Pancreas (tissue), 10 donors: ENCODE data around the gene ME3. TPM values are rescaled to one million over a fixed set of nuclear protein-coding genes. Genes with fewer than 3 reads are reported as not detected.
"Not testable (repeated sequence)": the region's sequence is repeated elsewhere in the genome, so short reads cannot be mapped to it uniquely, and the experiment has no call there.

Source experiments
- ATAC-seq, 4 donors: fragments of 200-7000 bp; cut with Tn5 transposase; one replicate each; pipeline versions ENCODE4 v1.8.0 to v1.9.1; 2020; ENCODE audit warnings: mild to moderate bottlenecking in 4 of 4, moderate library complexity in 4 of 4
- DNase-seq, 6 donors: peaks; one replicate each; pipeline ENCODE4 v3.0.0-alpha.2; 2020
- FAIRE-seq: peaks from 2 replicates; lab custom pipeline; 2012; peaks lifted over from hg19 to GRCh38; lab: Jason Lieb, UNC
- H3K27ac ChIP-seq, 4 donors: fragments of 200-600 bp; sonication (generic); 1 replicate in 3 of 4; 2 replicates in 1 of 4; pipeline versions ENCODE4 v1.5.0 to v1.8.0; 2020
- H3K27me3 ChIP-seq, 4 donors: fragments of 200-600 bp; one replicate each; pipeline ENCODE4 v1.8.0; 2021
- H3K36me3 ChIP-seq, 3 donors: fragments of 200-600 bp; sonication (generic) in 1 of 3; one replicate each; pipeline versions ENCODE4 v1.5.0 to v1.8.0; 2020 to 2021
- H3K4me1 ChIP-seq, 3 donors: fragments of 200-600 bp; one replicate each; pipeline ENCODE4 v1.8.0; 2021
- H3K4me3 ChIP-seq, 4 donors: fragments of 200-600 bp; sonication (generic) in 2 of 4; one replicate each; pipeline versions ENCODE4 v1.5.0 to v1.8.0; 2020 to 2021
- H3K9me3 ChIP-seq, 4 donors: fragments of 200-600 bp; one replicate each; pipeline ENCODE4 v1.8.0; 2021
- CTCF ChIP-seq, 4 donors: fragments of 200-600 bp; sonication (generic) in 3 of 4; IDR thresholded peaks; one replicate each; pipeline versions ENCODE4 v1.5.0 to v1.8.0; 2021; ENCODE audit warnings: antibody characterized with exemption in 4 of 4
- whole genome bisulfite sequencing, 2 donors: extraction: QIAGEN DNeasy Blood & Tissue Kit; methylation state at CpG; one replicate each; pipeline ENCODE4 v1.1.7; 2013; 5-methylcytosine and 5-hydroxymethylcytosine counted together
- intact Hi-C, 3 donors: fragments of 100-400 bp; cut with DNase I; formaldehyde crosslinking; loops; one replicate each; pipeline versions ENCODE4 v1.11.1 to v1.14.2; 2022
- polyA plus RNA-seq, 2 donors: library from polyadenylated mRNA; stranded (reverse); fragments of 200-250 nt; gene quantifications; one replicate each; pipeline ENCODE4 v1.2.3, GENCODE V29; 2013
- total RNA-seq, 6 donors: library from RNA; stranded (reverse); fragmentation: NEBNext Ultra II Directional in 4 of 6; extraction: Animal tissue kit (Norgen Biotek cat#: 25700) in 4 of 6; gene quantifications; one replicate each; pipeline versions ENCODE4 v1.2.1 to v1.2.4, GENCODE V29; 2021 to 2023
- donor health status: healthy with polysubstance abuse.
- donor health status: DM: no; HTN: no; CAD: no; lungs with moderate emphysema.
- donor health status: DM: no; HTN: no; CAD: no.
- donor health status: control.
- donor health status: control.
- donor health status: Bipolar disorder and iron deficiency.
- donor health status: DM: yes; HTN: yes; CAD: no.
- donor health status: DM: no; HTN: no; CAD: no.
- donor health status: DM: no; HTN: no; CAD: no.
- donor health status: DM: yes; HTN: yes; CAD: no.

ME3 gene
- total and polyA plus RNA-seq, 8 donors: 6.5 to 38.8 (median 13.2) TPM

GRCh38 chr11:86418513-86418912 lies 253.9 kb downstream of the ME3 start:
- no peaks in the 10 kb centered on the region for H3K27me3 ChIP-seq
- no peak overlapping the region for H3K4me3 ChIP-seq
- DNase-seq (no peak), ATAC-seq (no peak), FAIRE-seq (no peak)
- no peaks in the 10 kb centered on the region for H3K4me1 ChIP-seq
- no peak overlapping the region for H3K27ac ChIP-seq
- no peaks in the 10 kb centered on the region for H3K9me3 ChIP-seq
- TF ChIP-seq CTCF (IDR thresholded peaks at IDR 0.05): no peak
- intact Hi-C loops: no loop called here
- 91 to 96% methylated on average over 3 of the region's 3 CpGs for WGBS, 2 donors
- no peaks in the 10 kb centered on the region for H3K36me3 ChIP-seq

- DNase-seq (no peak), ATAC-seq (no peak), FAIRE-seq (no peak)
- Histone ChIP-seq H3K9me3 (no peaks in the 10 kb centered on the region), H3K4me3 (no peak overlapping the region), H3K27me3 (no peaks in the 10 kb centered on the region), H3K27ac (no peak overlapping the region), H3K4me1 (no peaks in the 10 kb centered on the region), H3K36me3 (no peaks in the 10 kb centered on the region)
- no peak for TF ChIP-seq CTCF (IDR thresholded peaks at IDR 0.05)
- intact Hi-C loops: no loop called here
- WGBS, 2 donors: 90 to 99% methylated on average over 3 of the region's 3 CpGs
These were observed 254.3 kb downstream of the ME3 start for GRCh38 chr11:86418106-86418505.

- H3K4me1 ChIP-seq, H3K27ac ChIP-seq, H3K9me3 ChIP-seq, intact Hi-C loops, H3K27me3 ChIP-seq, H3K4me3 ChIP-seq, FAIRE-seq, ATAC-seq, DNase-seq, H3K36me3 ChIP-seq: not testable (repeated sequence)
- WGBS, 2 donors: 90 to 93% methylated on average over 9 of the region's 9 CpGs
These were observed 255.5 kb downstream of the ME3 start for GRCh38 chr11:86416951-86417350.

- Histone ChIP-seq H3K27ac (no peak overlapping the region), H3K27me3 (no peaks in the 10 kb centered on the region), H3K4me3 (no peak overlapping the region), H3K9me3 (no peaks in the 10 kb centered on the region), H3K4me1 (no peaks in the 10 kb centered on the region), H3K36me3 (no peaks in the 10 kb centered on the region)
- WGBS, 2 donors: 84 to 100% methylated on average over 1 of the region's 1 CpG
- ATAC-seq (peak in 1 of 4 donors; percentile 39), FAIRE-seq (no peak), DNase-seq (no peak)
- intact Hi-C loops: no loop called here
- no peak for TF ChIP-seq CTCF (IDR thresholded peaks at IDR 0.05)
These were observed 255.9 kb downstream of the ME3 start for GRCh38 chr11:86416494-86416893.

GRCh38 chr11:86415026-86415425 lies 257.4 kb downstream of the ME3 start:
- Histone ChIP-seq H3K27ac (no peak overlapping the region), H3K4me1 (no peaks in the 10 kb centered on the region), H3K4me3 (no peak overlapping the region), H3K9me3 (no peaks in the 10 kb centered on the region), H3K27me3 (no peaks in the 10 kb centered on the region), H3K36me3 (no peaks in the 10 kb centered on the region)
- DNase-seq (no peak), FAIRE-seq (no peak), ATAC-seq (no peak)
- WGBS, 2 donors: 79 to 88% methylated on average over 4 of the region's 4 CpGs
- intact Hi-C loops: no loop called here
- TF ChIP-seq CTCF (IDR thresholded peaks at IDR 0.05): no peak
